GM12801 (cell line): ENCODE data around the gene DLGAP5.

Source experiments
- CTCF ChIP-seq: IDR thresholded peaks from one replicate; pipeline ENCODE4 v1.5.1; 2011; ENCODE audit warnings: control low read depth; ENCODE audit not compliant: insufficient read length; ENCODE audit errors: extremely low read depth

DLGAP5 gene

DNA sequence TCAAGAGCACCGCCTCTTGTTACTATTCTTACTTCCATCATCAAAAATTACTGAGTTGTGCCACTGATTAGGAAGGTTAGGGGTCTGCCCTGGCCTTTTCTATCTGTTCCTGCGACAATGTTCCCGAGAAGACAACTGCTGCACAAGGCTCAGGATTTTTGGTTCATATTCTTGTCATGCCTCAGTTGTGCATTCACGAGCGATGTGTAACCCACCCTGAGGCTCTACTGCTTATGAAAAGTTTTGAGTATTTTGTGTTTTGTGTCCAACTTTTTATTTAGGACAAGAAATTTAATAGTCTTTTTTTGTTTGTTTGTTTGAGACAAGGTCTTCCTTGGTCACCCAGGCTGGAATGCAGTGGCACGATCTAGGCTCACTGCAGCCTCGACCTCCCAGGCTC, 85.4 kb downstream of the DLGAP5 start:
- TF ChIP-seq CTCF = no peak

GRCh38 chr14:55103971-55104954, 87.1 kb downstream of the DLGAP5 start:
- TF ChIP-seq CTCF = no peak

DNA sequence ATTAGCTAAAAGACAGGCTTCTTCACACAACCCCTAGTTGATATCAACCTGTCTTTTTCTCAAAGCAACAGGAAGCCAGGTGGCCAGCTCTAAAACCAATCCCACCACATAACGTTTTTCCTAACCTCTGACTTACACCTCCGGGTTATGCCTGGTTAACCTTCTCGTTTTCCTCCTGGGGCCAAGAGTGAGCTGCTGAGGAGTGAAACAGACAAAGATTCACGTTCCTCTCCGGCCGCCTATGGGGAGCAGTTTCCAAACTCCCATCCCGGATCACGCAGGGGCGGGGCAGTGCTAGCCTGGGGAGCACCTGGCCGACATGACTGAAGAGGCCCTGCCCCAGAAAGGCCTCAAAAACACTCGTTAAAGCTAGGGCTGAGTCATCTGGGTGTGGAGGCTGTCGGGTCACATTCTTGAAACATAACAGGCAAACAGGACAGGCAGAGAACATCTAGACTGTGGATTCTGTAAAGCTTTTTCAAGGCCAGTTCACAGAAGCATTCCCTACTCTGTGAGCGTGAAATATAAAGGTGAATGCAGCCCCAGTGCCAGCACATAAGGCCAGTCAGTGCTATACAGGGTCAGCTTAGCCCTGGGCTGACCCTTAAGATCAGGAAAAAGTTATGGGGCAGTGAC, 88.3 kb downstream of the DLGAP5 start:
- TF ChIP-seq CTCF = no peak

DNA sequence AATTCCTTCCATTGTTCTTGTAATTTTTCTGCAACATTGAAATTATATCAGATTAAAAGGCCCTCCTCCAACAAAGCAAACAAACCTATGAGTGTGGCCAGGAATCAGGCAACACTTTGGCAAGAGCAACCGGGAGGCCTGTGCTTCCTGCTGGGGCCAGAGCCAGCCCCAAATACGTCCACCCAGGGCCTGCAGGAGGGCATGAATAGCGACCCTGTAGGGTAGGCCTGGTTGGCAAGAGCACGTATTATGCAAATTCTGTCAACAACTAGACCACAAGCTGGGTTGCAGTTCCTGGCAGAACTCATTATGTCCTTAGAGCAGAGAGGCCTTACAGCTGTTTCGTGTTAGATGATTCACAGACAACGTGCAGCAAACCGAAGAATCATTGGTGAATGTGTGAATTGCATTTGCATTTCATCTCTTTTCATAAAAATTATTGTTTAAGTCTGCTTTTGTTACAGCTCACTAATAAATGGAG, 89.2 kb downstream of the DLGAP5 start:
- TF ChIP-seq CTCF = no peak

- no peak for TF ChIP-seq CTCF
Observed at GRCh38 chr14:55101698-55102097, 89.7 kb downstream of the DLGAP5 start.

GRCh38 chr14:55099756-55100155, 91.6 kb downstream of the DLGAP5 start:
- no peak for TF ChIP-seq CTCF

DNA sequence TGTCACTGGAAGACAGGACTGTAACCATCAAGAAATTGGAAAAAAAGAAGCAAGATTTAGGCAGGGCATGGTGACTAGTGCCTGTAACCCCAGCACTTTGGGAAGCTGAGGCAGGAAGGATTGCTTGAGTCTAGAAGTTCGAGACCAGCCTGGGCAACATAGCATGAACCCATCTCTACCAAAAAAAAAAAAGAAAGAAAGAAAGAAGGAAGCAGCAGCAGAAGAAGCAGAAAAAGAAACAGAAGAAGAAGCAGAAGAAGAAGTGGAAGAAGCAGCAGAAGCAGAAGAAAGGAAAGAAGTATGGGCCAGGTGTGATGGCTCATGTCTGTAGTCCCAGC, 92.9 kb downstream of the DLGAP5 start:
- no peak for TF ChIP-seq CTCF
